Uterus (tissue), 2 donors: ENCODE measurements around the gene CBR4.

Experiments
- CTCF ChIP-seq, 4 experiments: fragments of 200-600 bp in 2 of 4; fragments of 450-650 bp in 2 of 4; sonication (generic) in 2 of 4; IDR thresholded peaks; one replicate each; pipeline ENCODE4 v1.5.1; 2016 to 2019; ENCODE audit warnings: antibody characterized with exemption in 4 of 4, mild to moderate bottlenecking in 2 of 4, moderate library complexity in 1 of 4
- POLR2A ChIP-seq, 2 donors: fragments of 450-650 bp; IDR thresholded peaks; one replicate each; pipeline ENCODE4 v1.6.1; 2016; ENCODE audit warnings: antibody characterized with exemption in 2 of 2, mild to moderate bottlenecking in 1 of 2, moderate library complexity in 1 of 2

GRCh38 chr4:169048868-169049414, 38.9 kb upstream of the CBR4 start:
- TF ChIP-seq CTCF (IDR thresholded peaks at IDR 0.05) (no peak), POLR2A (IDR thresholded peaks at IDR 0.05) (no peak)
